C4-2B (cell line): ENCODE data around the gene PLEKHG1.

ENCODE experiments used
- CTCF ChIP-seq: fragments of 450-650 bp; conservative IDR thresholded peaks from 2 replicates; pipeline ENCODE4 v1.5.1; 2017; ENCODE audit warnings: mild to moderate bottlenecking
- ZFX ChIP-seq: fragments of 450-650 bp; IDR thresholded peaks from 2 replicates; pipeline ENCODE4 v1.6.1; 2017

- TF ChIP-seq CTCF, result no peak
- no peak for TF ChIP-seq ZFX
These were observed 35.2 kb downstream of the PLEKHG1 start for GRCh38 chr6:150634964-150635292.
